IMR-90 (cell line): ENCODE results near the gene RIC8B. TPM values are rescaled to one million over a fixed set of nuclear protein-coding genes. Genes with fewer than 3 reads are reported as not detected.

Experiments
- CEBPB ChIP-seq: IDR thresholded peaks from 2 replicates; pipeline ENCODE4 v1.6.1; 2012; ENCODE audit warnings: low read depth, low read length, improper control_type of control experiment
- MAFK ChIP-seq: IDR thresholded peaks from 2 replicates; pipeline ENCODE4 v1.6.1; 2012; ENCODE audit warnings: low read depth, low read length, improper control_type of control experiment
- MAZ ChIP-seq: IDR thresholded peaks from 2 replicates; pipeline ENCODE4 v1.6.1; 2012; ENCODE audit warnings: low read depth, mild to moderate bottlenecking, low read length, improper control_type of control experiment, moderate library complexity, borderline replicate concordance
- MXI1 ChIP-seq: IDR thresholded peaks from 2 replicates; pipeline ENCODE4 v1.6.1; 2012; ENCODE audit warnings: low read depth, mild to moderate bottlenecking, low read length, moderate library complexity, borderline replicate concordance
- RCOR1 ChIP-seq: IDR thresholded peaks from 2 replicates; pipeline ENCODE4 v1.6.1; 2012; ENCODE audit warnings: mild to moderate bottlenecking, low read length, improper control_type of control experiment; ENCODE audit not compliant: insufficient replicate concordance
- RFX5 ChIP-seq: IDR thresholded peaks from 2 replicates; pipeline ENCODE4 v1.8.0; 2012; ENCODE audit warnings: low read depth, mild to moderate bottlenecking, low read length, moderate library complexity
- SMC3 ChIP-seq: fragments of 150-350 bp; IDR thresholded peaks from 2 replicates; pipeline ENCODE4 v1.6.1; 2016; ENCODE audit warnings: low read depth, mild to moderate bottlenecking, antibody characterized with exemption, low read length, moderate library complexity
- polyA plus RNA-seq, 3 experiments: library from polyadenylated mRNA; depleted of rRNA; stranded (reverse); fragments of >200 nt; gene quantifications; 2 replicates each; pipeline ENCODE4 v1.2.3, GENCODE V29; 2012; ENCODE audit warnings: low replicate concordance in 1 of 3
- total RNA-seq: library from RNA; depleted of rRNA; stranded (reverse); fragments of >200 nt; gene quantifications from 2 replicates; pipeline ENCODE4 v1.2.3, GENCODE V29; 2012

The RIC8B gene
- total and polyA plus RNA-seq, 2 of the 4 experiments (the other 2 are of a cell fraction), result 5.5 to 19.5 TPM

DNA sequence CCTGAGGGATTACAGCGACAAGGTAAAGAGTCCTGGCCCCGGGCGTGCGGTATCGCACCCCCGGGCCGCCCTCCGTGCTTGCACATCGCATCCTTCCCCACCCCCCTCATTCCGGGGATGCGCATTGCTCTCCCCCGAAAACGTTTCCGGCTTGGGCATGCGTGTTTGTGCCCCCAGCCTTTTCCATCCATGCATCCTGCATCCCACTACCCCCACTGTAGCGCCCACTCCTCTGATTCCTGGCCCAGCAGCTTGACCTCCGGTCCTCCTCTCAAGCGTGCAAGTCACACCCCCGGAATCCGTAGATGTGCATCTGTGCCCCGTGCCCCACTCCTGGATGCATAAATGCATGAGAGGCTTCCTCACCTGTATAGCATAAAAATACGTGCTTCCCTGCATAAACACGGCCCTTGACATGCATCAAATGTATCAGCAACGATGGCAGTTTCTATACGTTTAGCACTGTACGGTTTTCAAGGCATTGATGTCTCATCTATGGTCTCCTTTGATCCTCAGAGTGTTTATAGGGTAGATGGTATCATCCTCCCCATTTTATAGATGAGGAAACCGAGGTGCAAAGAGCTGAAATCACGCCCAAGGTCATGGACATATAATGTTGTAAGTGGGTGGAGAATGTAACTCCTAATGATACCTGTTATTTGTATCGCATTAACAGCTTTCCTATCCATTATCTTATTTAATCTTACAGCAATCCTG is 484 bp downstream of the RIC8B start (continued):
- no peak for TF ChIP-seq SMC3
- no peak for TF ChIP-seq MAZ
- TF ChIP-seq RCOR1, result no peak
- TF ChIP-seq MXI1, result no peak
- no peak for TF ChIP-seq MAFK
- no peak for TF ChIP-seq RFX5
- no peak for TF ChIP-seq CEBPB
